DMS 273 treated with DMSO at 0.1 percent for 48 hours (cell line): ENCODE results near the gene CD2.

Experiments used
- DNase-seq: peaks from one replicate; lab custom pipeline; 2025; lab: John Stamatoyannopoulos, UW

CD2 gene, protein sequence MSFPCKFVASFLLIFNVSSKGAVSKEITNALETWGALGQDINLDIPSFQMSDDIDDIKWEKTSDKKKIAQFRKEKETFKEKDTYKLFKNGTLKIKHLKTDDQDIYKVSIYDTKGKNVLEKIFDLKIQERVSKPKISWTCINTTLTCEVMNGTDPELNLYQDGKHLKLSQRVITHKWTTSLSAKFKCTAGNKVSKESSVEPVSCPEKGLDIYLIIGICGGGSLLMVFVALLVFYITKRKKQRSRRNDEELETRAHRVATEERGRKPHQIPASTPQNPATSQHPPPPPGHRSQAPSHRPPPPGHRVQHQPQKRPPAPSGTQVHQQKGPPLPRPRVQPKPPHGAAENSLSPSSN

GRCh38 chr1:116754198-116754977, at the start of gene CD2:
CD2 (plus strand) TSS chr1:116754430; CDS start chr1:116754493, 63 bp downstream.
- no peak for DNase-seq

DNA sequence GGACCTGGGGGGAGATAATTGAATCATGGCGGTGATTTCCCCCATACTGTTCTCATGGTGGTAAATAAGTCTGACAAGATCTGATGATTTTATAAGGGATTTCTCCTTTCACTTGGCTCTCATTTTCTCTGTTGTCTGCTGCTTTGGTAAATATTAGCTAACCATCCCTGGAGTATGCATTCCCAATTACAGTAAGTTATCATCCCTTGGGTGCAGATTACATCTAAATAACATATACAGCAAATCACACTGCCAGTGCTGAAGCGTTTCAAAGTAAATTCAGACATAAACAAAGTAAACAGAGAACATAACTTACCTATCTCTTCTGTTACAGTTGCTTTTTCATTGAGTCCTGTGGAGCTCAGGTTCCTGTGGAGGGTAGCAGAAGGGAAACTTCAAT, 48.1 kb upstream of the CD2 start:
- DNase-seq = no peak

- DNase-seq = no peak
Observed at GRCh38 chr1:116706841-116707240, 47.4 kb upstream of the CD2 start.

DNA sequence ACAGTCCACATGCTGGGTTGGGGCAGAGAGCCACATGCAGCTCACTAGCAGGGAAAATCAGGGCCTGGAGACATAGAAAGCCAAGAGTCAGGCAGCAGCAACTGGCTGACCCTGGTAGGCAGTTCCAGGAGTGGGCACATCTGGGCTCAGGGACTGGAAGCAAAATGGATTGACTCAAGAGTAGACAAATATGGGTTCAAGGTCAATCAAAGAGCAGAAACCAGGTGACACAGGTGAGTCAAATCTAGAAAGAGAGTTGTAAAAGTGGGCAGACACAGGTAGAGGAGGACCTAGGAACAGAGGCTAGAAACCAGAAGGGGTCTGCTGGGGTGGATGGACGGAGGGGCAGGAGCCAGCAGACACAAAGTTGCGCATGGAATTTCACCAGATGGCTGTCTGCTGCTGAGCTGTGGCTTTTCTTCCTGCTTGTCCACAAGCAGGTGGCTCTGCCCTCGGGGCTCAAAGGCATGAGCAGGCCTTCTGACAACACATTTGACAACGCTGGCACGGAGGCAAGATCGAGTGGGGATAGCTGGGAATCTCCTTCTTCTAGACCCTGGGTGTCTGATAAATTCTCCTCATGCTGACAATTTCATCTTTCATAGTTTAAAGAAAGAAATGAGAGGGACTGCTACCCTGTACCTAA, 45.9 kb upstream of the CD2 start:
- no peak for DNase-seq

DNA sequence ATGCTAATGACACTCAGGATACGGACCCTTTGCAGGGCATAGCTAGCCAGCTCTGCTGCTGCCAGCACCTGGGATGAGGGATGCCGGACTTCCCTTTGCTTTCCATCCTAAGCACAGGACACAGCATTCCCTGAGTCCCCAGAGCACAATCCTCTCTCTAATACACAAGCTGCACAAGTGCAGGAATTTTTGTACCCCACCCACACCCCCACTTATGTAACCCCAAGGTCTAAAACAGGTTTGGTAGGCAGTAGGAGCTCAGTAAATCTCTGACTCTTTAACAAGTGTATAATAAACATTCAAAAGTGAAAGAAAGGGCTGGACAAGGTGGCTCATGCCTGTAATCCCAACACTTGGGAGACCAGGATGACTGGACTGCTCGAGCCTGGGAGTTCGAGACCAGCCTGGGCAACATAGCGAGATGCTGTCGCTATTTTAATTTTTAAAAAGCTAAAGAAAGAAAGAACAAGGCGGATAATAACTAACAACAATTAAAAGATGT, 44.5 kb upstream of the CD2 start:
- no peak for DNase-seq

DNA sequence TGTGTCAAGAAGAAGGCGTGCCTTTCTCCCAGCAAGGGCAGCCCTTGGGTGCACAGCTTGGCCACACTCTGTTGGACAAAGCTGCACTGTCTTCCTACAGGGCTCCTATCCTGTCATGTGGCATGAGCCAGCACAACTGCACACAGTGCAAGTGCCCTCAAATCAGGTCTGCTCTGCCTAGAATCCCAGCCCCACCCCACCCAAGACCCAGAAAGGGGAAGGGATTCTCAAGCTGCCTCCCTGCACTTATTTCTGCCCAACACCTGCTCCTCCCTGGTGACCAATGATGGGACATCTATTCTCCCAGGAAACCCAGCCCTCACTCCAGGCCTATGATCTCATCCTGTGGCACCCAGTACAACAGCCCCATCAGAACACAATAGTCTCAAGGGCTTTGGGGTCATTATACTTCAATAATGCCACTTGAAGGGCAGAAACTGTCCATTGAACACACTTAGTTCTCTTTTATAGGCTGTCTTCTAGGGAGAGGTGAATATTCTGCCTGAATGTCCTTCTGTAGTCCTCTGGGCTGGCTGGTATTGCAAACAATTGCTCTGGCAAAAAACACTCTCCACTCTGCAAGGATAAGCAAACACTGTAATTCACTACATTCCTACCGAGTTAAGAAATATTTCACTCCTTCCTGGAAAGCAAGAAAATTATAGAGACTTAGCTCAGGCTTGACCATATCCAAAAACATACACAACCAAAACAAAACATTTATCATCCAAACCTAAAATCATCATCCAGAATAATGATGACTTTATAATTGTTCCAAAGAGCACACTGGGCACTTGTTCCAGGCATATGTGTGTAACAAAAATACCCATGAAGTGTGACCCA, 43.6 kb upstream of the CD2 start:
- DNase-seq = no peak

DNA sequence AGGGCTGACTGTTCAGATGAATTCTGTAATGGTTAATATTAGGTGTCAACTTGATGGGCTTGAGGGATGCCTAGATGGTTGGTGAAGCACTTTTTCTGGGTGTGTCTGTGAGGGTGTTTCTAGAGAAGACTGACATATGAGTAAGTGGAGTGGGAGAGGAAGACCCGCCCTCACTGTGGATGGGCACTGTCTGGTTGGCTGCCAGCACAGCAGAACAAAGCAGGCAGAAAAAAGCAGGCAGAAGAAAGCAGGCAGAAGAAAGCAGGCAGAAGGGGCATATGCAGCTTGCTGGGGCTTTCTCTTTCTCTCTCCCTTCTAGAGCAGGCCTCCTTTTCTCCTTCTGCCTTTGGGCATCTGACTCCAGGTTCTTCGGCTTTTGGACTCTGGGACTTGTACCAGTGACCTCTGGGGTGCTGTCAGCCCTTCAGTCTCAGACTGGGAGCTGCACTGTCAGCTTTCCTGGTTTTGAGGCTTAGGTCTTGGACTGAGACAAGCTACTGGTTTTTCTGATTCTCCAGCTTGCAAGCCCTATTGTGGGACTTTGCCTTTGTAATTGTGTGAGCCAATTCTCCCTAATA, 42.9 kb upstream of the CD2 start:
- peak; percentile 42 for DNase-seq

- no peak for DNase-seq
Observed at GRCh38 chr1:116712510-116712909, 41.7 kb upstream of the CD2 start.

- no peak for DNase-seq
Observed at GRCh38 chr1:116713474-116713873, 40.8 kb upstream of the CD2 start.

DNA sequence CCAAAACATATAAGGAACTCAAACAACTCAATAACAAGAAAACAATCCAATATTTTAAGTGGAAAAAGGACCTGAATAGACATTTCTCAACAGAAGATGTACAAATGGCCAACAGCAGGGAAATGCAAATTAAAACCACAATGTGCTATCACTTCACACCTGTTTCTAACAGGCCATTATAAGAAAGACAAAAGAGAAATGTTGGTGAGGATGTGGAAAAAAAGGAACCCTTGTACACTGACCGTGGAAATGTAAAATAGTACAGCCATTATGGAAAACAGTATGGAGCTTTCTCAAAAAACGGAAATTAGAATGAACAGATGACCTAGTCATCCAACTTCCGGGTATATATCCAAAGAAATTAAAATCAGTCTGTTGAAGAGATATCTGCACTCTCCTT, 37.8 kb upstream of the CD2 start:
- DNase-seq = no peak

GRCh38 chr1:116717318-116717717, 36.9 kb upstream of the CD2 start:
- DNase-seq = no peak

- no peak for DNase-seq
Observed at GRCh38 chr1:116720364-116721038, 33.7 kb upstream of the CD2 start.

DNA sequence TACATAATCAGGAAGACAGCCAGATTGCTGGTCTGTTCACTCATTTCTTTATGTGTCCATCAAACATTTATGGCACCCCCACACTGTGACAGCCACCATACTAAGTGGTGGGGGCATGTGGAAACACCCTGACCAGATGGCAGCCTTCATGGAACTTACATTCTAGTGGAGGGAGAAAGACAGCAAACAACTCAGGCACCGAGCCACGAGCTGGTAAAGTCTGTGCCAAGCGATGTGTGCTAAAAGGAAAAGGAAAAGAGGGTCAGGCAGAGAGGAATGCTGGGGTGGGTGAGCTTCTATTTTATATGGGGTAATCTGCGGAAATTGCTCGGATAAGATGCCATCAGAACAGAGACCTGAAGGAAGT, 33.2 kb upstream of the CD2 start:
- no peak for DNase-seq

DNA sequence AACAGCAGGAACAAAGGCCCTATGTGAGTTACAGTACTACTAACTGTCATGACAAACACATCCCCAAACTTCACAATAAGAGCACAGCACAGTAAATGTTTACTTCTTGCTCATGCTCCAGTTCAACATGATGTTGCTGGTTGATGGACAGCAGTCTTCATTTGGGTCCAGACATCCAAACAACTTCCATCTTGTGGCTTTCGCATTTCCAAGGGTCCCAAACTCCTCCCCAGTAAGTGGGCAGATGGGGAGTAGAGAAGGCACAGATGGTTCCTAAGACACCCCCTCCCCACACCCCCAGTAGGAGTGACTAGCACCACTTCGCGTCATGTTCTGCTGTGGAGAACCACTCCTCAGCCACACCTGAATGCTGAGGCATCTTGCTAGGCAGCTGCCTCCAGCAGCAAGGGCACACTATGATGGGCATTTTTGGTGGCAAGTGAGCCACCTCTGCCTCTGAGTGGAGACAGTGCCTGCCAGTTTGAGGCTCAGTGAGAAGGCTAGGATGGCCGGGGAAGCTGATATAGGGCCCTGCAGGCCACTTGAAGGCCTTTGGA, 32.7 kb upstream of the CD2 start:
- DNase-seq = no peak

GRCh38 chr1:116722016-116722838, 32.0 kb upstream of the CD2 start:
- peak; percentile 56 for DNase-seq

DNA sequence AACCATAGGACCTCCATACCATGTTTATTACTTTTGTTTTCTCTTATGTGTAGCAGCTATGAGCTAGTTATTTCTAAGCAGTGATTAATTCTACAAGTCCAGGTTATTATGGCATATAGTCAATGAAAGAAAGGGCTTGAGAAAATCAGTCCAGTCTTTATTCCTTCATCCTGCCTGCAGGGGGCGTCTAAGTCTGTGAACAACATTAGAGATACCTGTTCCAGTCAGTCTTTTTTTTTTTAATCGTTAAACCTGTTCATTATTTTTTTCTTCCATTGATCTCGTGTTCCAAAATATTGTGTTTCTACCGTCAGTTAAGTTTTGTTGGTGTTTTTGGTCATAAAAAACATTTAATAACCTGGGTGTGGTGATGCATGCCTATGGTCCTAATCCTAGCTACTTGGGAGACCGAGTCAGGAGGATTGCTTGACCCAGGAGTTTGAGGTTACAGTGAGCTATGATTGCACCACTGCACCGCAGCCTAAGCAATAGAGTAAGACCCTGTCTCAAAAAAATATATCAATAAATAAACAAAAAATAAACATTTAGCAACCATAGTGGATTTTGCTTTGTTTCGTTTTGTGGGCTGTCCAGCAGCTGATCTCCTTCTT, 29.4 kb upstream of the CD2 start:
- DNase-seq = peak; percentile 26

DNA sequence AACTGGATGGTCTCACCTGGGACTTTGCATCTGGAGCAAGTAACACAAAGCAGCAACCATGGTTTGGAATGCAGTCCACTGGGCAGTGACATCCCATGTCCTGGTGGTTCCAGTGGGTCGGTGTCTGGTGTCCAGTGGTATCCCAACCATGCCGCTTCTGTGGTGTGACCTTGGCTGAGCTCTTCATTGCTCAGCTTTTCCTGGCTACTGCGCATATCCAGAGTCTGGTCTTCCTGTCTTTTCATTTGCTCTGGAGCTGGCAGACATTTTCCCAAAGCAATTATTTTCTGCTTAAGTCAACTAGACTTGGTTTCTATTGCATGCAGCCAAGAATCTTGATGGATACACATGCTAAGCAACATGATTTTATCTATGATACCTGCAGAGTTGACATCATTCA, 28.4 kb upstream of the CD2 start:
- DNase-seq = no peak

DNA sequence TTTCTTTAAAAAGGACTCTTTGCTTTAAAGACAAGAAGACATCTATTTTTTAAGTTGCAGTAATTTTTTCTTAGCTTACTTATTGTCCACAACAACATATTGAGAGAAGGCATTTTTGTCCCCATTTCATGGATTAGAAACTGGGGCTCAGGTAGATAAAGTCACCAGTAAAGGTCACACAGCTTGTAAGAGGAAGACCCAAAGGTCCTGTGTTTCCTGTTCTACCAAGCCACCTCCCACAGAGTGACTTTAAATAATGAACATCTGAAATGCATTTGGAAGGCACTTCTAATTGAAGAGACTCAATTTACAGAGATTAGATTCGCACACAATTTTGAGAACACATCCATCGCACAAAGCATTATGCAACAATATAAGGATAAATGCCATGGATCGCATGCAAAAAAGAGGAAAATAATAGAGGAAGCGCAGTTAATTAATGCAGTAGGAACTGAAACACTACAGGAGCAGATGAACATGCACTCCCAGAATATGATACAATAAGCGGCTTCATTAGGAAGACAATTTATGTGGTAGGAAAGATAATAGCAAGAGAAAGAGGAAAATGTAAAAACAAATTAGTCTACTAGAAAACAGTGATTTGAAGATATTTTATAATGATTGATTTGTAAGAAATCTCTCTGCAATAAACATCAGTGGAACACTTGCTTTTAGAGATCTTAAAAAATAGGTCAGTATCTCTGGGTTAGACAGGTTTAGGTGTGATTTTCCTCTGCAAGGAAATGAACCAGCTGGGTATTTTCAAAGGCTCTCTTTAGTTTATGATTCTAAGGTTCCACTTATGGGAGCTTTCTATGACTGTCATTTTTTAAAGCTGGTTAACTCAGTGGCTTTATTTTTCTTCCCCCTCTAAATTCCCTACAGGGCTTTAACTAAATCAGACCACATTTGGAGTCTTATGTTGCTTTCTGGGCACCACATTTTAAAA, 27.1 kb upstream of the CD2 start:
- no peak for DNase-seq
